MM.1S (cell line): ENCODE measurements around the gene TTI1.

Experiments used
- EZH2 ChIP-seq: fragments of 300-600 bp; sonication (generic); optimal IDR thresholded peaks from 2 replicates; pipeline ENCODE3; 2017; ENCODE audit warnings: low read depth, mild to moderate bottlenecking, antibody characterized with exemption, low read length, mixed read lengths
- EZH2phosphoT487 ChIP-seq: fragments of 300-600 bp; sonication (generic); IDR thresholded peaks from 2 replicates; pipeline ENCODE4 v1.6.1; 2018; ENCODE audit warnings: antibody characterized with exemption, low read length
- TF ChIP-seq, protein P1 (sequence below): fragments of 300-600 bp; sonication (generic); IDR thresholded peaks from 2 replicates; pipeline ENCODE4 v1.5.1; 2016; ENCODE audit warnings: antibody characterized with exemption, low read length, mixed read lengths

DNA sequence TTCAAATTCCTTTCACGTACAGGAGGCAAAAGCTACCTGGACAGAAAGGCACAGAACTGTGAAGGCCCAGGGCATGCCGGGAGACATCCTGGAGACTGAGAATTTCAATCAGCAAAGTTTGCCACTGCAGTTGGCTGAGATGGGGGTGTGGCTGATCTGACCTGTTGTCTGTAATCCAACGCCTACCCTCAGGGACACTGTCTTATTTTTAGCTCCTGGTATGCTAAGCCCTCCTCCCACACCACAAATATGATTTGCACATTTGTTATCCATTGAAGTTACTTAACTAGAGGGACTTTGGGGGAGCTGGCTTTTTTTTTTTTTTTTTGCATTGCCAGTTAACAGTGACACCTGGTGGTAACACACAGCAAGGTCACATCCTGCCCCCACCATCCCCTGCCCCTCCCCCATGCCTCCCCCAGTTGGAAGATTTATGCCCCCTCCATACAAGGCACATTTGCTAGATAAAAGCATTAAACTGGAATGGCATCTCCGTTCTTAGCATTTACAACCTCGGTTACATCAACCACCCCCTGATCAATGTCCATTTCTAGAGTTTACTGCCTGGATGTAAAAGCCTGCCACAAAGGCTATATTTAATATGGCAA, 40.4 kb downstream of the TTI1 start:
- TF ChIP-seq, protein P1, sequence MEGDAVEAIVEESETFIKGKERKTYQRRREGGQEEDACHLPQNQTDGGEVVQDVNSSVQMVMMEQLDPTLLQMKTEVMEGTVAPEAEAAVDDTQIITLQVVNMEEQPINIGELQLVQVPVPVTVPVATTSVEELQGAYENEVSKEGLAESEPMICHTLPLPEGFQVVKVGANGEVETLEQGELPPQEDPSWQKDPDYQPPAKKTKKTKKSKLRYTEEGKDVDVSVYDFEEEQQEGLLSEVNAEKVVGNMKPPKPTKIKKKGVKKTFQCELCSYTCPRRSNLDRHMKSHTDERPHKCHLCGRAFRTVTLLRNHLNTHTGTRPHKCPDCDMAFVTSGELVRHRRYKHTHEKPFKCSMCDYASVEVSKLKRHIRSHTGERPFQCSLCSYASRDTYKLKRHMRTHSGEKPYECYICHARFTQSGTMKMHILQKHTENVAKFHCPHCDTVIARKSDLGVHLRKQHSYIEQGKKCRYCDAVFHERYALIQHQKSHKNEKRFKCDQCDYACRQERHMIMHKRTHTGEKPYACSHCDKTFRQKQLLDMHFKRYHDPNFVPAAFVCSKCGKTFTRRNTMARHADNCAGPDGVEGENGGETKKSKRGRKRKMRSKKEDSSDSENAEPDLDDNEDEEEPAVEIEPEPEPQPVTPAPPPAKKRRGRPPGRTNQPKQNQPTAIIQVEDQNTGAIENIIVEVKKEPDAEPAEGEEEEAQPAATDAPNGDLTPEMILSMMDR, result peak; percentile 51
- TF ChIP-seq EZH2, result no peak
- no peak for TF ChIP-seq EZH2phosphoT487
